GM23338 (cell line): ENCODE measurements around the gene SBSN. TPM values are rescaled to one million over a fixed set of nuclear protein-coding genes. Genes with fewer than 3 reads are reported as not detected.

Experiments
- ATAC-seq: fragments of 200-7000 bp; cut with Tn5 transposase; 3 replicates; pipeline ENCODE4 v1.9.1; 2020
- DNase-seq: peaks from one replicate; pipeline ENCODE4 v3.0.0-alpha.2; 2015; ENCODE audit warnings: low spot score
- H2AFZ ChIP-seq: fragments of 200-600 bp; sonication (generic); 2 replicates; pipeline ENCODE4 v1.8.0; 2016; ENCODE audit warnings: antibody characterized with exemption, mild to moderate bottlenecking, moderate library complexity
- H3F3A ChIP-seq: fragments of 200-600 bp; sonication (generic); replicated peaks from 2 replicates; pipeline ENCODE4 v1.8.0; 2017; ENCODE audit warnings: antibody characterized with exemption, mixed run types, low read depth
- H3K27ac ChIP-seq: fragments of 200-600 bp; sonication (generic); 2 replicates; pipeline ENCODE4 v1.6.1; 2016; ENCODE audit warnings: low read depth
- H3K27me3 ChIP-seq: fragments of 200-600 bp; sonication (generic); 2 replicates; pipeline ENCODE4 v1.8.0; 2016; ENCODE audit warnings: mild to moderate bottlenecking, mixed run types, moderate library complexity; ENCODE audit not compliant: insufficient read depth
- H3K36me3 ChIP-seq: fragments of 200-600 bp; sonication (generic); 2 replicates; pipeline ENCODE4 v1.8.0; 2016; ENCODE audit warnings: mild to moderate bottlenecking; ENCODE audit not compliant: insufficient read depth
- H3K4me1 ChIP-seq: fragments of 200-600 bp; sonication (generic); 2 replicates; pipeline ENCODE4 v1.8.0; 2016; ENCODE audit warnings: mild to moderate bottlenecking, moderate library complexity; ENCODE audit not compliant: insufficient read depth
- H3K4me2 ChIP-seq: fragments of 200-600 bp; sonication (generic); 2 replicates; pipeline ENCODE4 v1.7.1; 2017; ENCODE audit warnings: mixed run types
- H3K4me3 ChIP-seq: fragments of 200-600 bp; sonication (generic); 2 replicates; pipeline ENCODE4 v1.6.1; 2016; ENCODE audit warnings: mixed run types
- H3K79me2 ChIP-seq: fragments of 200-600 bp; sonication (generic); replicated peaks from 2 replicates; pipeline ENCODE4 v1.8.0; 2017; ENCODE audit warnings: mild to moderate bottlenecking; ENCODE audit not compliant: insufficient read depth
- H3K9me2 ChIP-seq: fragments of 200-600 bp; sonication (generic); 2 replicates; pipeline ENCODE4 v1.8.0; 2017; ENCODE audit not compliant: insufficient read depth
- H4K20me1 ChIP-seq: fragments of 200-600 bp; sonication (generic); replicated peaks from 2 replicates; pipeline ENCODE4 v1.8.0; 2017; ENCODE audit warnings: mild to moderate bottlenecking; ENCODE audit not compliant: insufficient read depth
- H3K27ac Mint-ChIP-seq: 2 replicates; pipeline ENCODE4 v1.8.0; 2020; ENCODE audit warnings: inconsistent platforms, mild to moderate bottlenecking, moderate library complexity, mixed read lengths
- H3K27me3 Mint-ChIP-seq: 3 replicates; pipeline ENCODE4 v1.8.0; 2022; ENCODE audit warnings: low read depth, mild to moderate bottlenecking, moderate library complexity, mixed read lengths, inconsistent platforms; ENCODE audit not compliant: insufficient read depth, poor library complexity
- H3K36me3 Mint-ChIP-seq: 3 replicates; pipeline ENCODE4 v1.8.0; 2021; ENCODE audit warnings: low read depth, mild to moderate bottlenecking, inconsistent platforms, moderate library complexity, mixed read lengths
- H3K4me1 Mint-ChIP-seq: 3 replicates; pipeline ENCODE4 v1.8.0; 2020; ENCODE audit warnings: mild to moderate bottlenecking, inconsistent platforms, mixed read lengths
- H3K4me3 Mint-ChIP-seq: 3 replicates; pipeline ENCODE4 v1.8.0; 2021; ENCODE audit warnings: moderate library complexity, mild to moderate bottlenecking, inconsistent platforms, mixed read lengths
- H3K9me3 Mint-ChIP-seq: 3 replicates; pipeline ENCODE4 v1.8.0; 2020; ENCODE audit warnings: moderate library complexity, mild to moderate bottlenecking, inconsistent platforms, mixed read lengths
- CREB1 ChIP-seq: fragments of 250-450 bp; sonication (Bioruptor Pico); IDR thresholded peaks from 2 replicates; pipeline ENCODE4 v1.5.0; 2020; ENCODE audit warnings: low read depth, mild to moderate bottlenecking, moderate library complexity
- EZH2 ChIP-seq: fragments of 200-600 bp; sonication (generic); IDR thresholded peaks from one replicate; pipeline ENCODE4 v1.8.0; 2017; ENCODE audit warnings: antibody characterized with exemption, mild to moderate bottlenecking, low read depth; ENCODE audit not compliant: unreplicated experiment
- JUNB ChIP-seq: IDR thresholded peaks from one replicate; pipeline ENCODE4 v1.6.1; 2016; ENCODE audit warnings: antibody characterized with exemption; ENCODE audit not compliant: unreplicated experiment
- NANOG ChIP-seq: IDR thresholded peaks from 2 replicates; pipeline ENCODE4 v1.6.1; 2016; ENCODE audit warnings: antibody characterized with exemption, borderline replicate concordance
- STAT1 ChIP-seq: IDR thresholded peaks from one replicate; pipeline ENCODE4 v1.6.1; 2016; ENCODE audit warnings: antibody characterized with exemption; ENCODE audit not compliant: unreplicated experiment
- ZNF114 ChIP-seq: fragments of 250-450 bp; sonication (Bioruptor Pico); IDR thresholded peaks from 2 replicates; pipeline ENCODE4 v1.5.0; 2020; ENCODE audit warnings: mild to moderate bottlenecking, moderate library complexity
- ZNF331 ChIP-seq: fragments of 250-450 bp; sonication (Bioruptor Pico); IDR thresholded peaks from 2 replicates; pipeline ENCODE4 v1.5.0; 2020; ENCODE audit warnings: low read depth, mild to moderate bottlenecking, moderate library complexity
- polyA plus RNA-seq: library from polyadenylated mRNA; unstranded; fragments of >200 nt; fragmentation: Nextera tagmentation; extraction: Ambion mirVana; gene quantifications from 2 replicates; pipeline ENCODE4 v1.2.1, GENCODE V29; 2016
- total RNA-seq: library from RNA; depleted of rRNA; stranded (reverse); fragments of >200 nt; shearing (Covaris generic); gene quantifications from 2 replicates; pipeline ENCODE4 v1.2.3, GENCODE V29; 2014
- TF ChIP-seq, protein P1 (sequence below): fragments of 250-450 bp; sonication (Bioruptor Pico); IDR thresholded peaks from 2 replicates; pipeline ENCODE4 v1.5.0; 2020; ENCODE audit warnings: mild to moderate bottlenecking, moderate library complexity
- TF ChIP-seq, protein P2 (sequence below): IDR thresholded peaks from 2 replicates; pipeline ENCODE4 v1.6.1; 2016; ENCODE audit warnings: antibody characterized with exemption
- TF ChIP-seq, protein P3 (sequence below), 2 experiments: fragments of 200-600 bp in 1 of 2; sonication (generic) in 1 of 2; conservative IDR thresholded peaks; 2 replicates each; pipeline versions ENCODE4 v1.5.1 to v1.6.1; 2016 to 2017; ENCODE audit warnings: antibody characterized with exemption in 2 of 2, low read depth in 2 of 2, mild to moderate bottlenecking in 2 of 2, moderate library complexity in 1 of 2

Gene SBSN
- total and polyA plus RNA-seq, 2 experiments from 2014 or later: 0.39 TPM; not detected in 1

DNA sequence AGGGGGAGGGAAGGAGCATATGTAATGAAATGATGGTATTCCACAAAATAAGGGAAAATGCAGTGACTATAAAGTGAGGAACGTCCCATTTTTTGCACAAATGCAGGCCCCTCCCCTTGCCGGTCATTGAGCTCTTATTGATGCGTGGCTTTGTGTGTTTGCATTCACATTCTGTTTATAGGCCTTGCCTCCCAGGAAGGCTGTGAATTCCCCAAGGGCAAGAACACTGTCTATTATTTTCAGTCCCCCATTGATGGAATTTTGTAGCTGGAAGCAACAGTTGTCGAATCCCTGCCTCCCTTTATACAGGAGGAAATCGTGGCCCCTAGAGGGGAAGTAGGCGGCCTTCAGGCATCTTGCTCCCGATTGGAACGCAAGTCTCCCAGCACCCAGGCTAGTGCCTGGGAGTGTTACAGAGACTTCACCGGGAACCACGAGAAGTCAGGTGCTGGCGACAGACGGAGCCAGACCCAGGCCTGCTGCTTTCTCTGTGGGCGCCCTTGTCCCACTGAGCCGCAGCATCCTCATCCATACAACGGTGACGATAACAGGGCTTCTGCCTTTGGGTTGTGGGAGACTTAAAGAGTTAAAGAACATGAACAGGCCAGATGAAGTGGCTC lies 6.9 kb downstream of the SBSN start (continued):
- TF ChIP-seq, protein P1, sequence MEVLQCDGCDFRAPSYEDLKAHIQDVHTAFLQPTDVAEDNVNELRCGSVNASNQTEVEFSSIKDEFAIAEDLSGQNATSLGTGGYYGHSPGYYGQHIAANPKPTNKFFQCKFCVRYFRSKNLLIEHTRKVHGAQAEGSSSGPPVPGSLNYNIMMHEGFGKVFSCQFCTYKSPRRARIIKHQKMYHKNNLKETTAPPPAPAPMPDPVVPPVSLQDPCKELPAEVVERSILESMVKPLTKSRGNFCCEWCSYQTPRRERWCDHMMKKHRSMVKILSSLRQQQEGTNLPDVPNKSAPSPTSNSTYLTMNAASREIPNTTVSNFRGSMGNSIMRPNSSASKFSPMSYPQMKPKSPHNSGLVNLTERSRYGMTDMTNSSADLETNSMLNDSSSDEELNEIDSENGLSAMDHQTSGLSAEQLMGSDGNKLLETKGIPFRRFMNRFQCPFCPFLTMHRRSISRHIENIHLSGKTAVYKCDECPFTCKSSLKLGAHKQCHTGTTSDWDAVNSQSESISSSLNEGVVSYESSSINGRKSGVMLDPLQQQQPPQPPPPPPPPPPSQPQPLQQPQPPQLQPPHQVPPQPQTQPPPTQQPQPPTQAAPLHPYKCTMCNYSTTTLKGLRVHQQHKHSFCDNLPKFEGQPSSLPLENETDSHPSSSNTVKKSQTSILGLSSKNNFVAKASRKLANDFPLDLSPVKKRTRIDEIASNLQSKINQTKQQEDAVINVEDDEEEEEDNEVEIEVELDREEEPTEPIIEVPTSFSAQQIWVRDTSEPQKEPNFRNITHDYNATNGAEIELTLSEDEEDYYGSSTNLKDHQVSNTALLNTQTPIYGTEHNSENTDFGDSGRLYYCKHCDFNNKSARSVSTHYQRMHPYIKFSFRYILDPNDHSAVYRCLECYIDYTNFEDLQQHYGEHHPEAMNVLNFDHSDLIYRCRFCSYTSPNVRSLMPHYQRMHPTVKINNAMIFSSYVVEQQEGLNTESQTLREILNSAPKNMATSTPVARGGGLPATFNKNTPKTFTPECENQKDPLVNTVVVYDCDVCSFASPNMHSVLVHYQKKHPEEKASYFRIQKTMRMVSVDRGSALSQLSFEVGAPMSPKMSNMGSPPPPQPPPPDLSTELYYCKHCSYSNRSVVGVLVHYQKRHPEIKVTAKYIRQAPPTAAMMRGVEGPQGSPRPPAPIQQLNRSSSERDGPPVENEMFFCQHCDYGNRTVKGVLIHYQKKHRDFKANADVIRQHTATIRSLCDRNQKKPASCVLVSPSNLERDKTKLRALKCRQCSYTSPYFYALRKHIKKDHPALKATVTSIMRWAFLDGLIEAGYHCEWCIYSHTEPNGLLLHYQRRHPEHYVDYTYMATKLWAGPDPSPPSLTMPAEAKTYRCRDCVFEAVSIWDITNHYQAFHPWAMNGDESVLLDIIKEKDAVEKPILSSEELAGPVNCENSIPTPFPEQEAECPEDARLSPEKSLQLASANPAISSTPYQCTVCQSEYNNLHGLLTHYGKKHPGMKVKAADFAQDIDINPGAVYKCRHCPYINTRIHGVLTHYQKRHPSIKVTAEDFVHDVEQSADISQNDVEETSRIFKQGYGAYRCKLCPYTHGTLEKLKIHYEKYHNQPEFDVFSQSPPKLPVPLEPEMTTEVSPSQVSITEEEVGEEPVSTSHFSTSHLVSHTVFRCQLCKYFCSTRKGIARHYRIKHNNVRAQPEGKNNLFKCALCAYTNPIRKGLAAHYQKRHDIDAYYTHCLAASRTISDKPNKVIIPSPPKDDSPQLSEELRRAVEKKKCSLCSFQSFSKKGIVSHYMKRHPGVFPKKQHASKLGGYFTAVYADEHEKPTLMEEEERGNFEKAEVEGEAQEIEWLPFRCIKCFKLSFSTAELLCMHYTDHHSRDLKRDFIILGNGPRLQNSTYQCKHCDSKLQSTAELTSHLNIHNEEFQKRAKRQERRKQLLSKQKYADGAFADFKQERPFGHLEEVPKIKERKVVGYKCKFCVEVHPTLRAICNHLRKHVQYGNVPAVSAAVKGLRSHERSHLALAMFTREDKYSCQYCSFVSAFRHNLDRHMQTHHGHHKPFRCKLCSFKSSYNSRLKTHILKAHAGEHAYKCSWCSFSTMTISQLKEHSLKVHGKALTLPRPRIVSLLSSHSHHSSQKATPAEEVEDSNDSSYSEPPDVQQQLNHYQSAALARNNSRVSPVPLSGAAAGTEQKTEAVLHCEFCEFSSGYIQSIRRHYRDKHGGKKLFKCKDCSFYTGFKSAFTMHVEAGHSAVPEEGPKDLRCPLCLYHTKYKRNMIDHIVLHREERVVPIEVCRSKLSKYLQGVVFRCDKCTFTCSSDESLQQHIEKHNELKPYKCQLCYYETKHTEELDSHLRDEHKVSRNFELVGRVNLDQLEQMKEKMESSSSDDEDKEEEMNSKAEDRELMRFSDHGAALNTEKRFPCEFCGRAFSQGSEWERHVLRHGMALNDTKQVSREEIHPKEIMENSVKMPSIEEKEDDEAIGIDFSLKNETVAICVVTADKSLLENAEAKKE (CRISPR knock-in tag): no peak
- TF ChIP-seq STAT1: no peak

DNA sequence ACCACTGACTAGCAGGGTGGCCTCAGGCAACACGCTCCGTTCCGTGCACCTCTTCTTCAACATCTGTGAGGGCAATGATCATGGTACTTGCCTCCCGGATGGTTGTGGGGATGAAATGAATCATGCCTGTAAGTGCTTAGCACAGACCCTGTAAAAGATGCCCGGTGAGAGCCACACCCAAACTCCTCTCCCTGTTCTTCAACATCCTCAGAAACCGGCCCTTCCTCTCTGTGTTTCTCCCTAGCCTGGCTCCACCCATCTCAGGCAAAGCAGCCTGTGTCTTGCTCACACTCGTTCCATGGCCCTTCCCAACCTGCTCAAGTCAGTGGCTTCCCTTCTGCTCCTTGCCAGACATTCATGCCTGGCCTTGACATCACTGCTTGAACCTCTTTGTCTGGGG lies 8.8 kb downstream of the SBSN start:
- H3K4me2 ChIP-seq: no peak overlapping the region
- no peaks in the 10 kb centered on the region for H3K36me3 ChIP-seq
- no peaks in the 10 kb centered on the region for H3K9me2 ChIP-seq
- no peak overlapping the region for H3K4me3 ChIP-seq
- H2AFZ ChIP-seq: no peak overlapping the region
- H3K27me3 ChIP-seq: no peaks in the 10 kb centered on the region
- ATAC-seq (peak; percentile 10; the same call in 2 of the 3 replicates), DNase-seq (no peak)
- H3F3A ChIP-seq: no peaks in the 10 kb centered on the region
- no peak overlapping the region for H3K27ac ChIP-seq
- no peak overlapping the region for H3K4me3 Mint-ChIP-seq
- no peaks in the 10 kb centered on the region for H3K36me3 Mint-ChIP-seq
- no peaks in the 10 kb centered on the region for H4K20me1 ChIP-seq
- H3K9me3 Mint-ChIP-seq: no peaks in the 10 kb centered on the region; the same call in 2 of the 3 replicates
- H3K4me1 ChIP-seq: peaks cover 21% of the 10 kb centered on the region
- H3K27ac Mint-ChIP-seq: no peak overlapping the region
- H3K27me3 Mint-ChIP-seq: peaks cover 14% of the 10 kb centered on the region
- H3K79me2 ChIP-seq: no peaks in the 10 kb centered on the region
- peaks cover 30% of the 10 kb centered on the region for H3K4me1 Mint-ChIP-seq
- TF ChIP-seq ZNF114: no peak
- TF ChIP-seq JUNB: no peak
- TF ChIP-seq, protein P2, sequence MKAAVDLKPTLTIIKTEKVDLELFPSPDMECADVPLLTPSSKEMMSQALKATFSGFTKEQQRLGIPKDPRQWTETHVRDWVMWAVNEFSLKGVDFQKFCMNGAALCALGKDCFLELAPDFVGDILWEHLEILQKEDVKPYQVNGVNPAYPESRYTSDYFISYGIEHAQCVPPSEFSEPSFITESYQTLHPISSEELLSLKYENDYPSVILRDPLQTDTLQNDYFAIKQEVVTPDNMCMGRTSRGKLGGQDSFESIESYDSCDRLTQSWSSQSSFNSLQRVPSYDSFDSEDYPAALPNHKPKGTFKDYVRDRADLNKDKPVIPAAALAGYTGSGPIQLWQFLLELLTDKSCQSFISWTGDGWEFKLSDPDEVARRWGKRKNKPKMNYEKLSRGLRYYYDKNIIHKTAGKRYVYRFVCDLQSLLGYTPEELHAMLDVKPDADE: no peak
- no peak for TF ChIP-seq CREB1
- TF ChIP-seq, protein P3, sequence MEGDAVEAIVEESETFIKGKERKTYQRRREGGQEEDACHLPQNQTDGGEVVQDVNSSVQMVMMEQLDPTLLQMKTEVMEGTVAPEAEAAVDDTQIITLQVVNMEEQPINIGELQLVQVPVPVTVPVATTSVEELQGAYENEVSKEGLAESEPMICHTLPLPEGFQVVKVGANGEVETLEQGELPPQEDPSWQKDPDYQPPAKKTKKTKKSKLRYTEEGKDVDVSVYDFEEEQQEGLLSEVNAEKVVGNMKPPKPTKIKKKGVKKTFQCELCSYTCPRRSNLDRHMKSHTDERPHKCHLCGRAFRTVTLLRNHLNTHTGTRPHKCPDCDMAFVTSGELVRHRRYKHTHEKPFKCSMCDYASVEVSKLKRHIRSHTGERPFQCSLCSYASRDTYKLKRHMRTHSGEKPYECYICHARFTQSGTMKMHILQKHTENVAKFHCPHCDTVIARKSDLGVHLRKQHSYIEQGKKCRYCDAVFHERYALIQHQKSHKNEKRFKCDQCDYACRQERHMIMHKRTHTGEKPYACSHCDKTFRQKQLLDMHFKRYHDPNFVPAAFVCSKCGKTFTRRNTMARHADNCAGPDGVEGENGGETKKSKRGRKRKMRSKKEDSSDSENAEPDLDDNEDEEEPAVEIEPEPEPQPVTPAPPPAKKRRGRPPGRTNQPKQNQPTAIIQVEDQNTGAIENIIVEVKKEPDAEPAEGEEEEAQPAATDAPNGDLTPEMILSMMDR (conservative IDR thresholded peaks at IDR 0.05; ENCODE audit: low read depth in 2 of 2): no peak
- no peak for TF ChIP-seq EZH2
- no peak for TF ChIP-seq ZNF331 (CRISPR knock-in tag)
- no peak for TF ChIP-seq NANOG
- TF ChIP-seq STAT1: no peak
